ENCODE measurements around the gene ZNF43. TPM values are rescaled to one million over a fixed set of nuclear protein-coding genes. Genes with fewer than 3 reads are reported as not detected.
"Not testable (repeated sequence)": the region's sequence is repeated elsewhere in the genome, so short reads cannot be mapped to it uniquely, and the experiment has no call there.

The ZNF43 gene
- polyA plus RNA-seq, 1 of the 3 experiments (the other 2 are of a cell fraction), result 3.4 TPM

DNA sequence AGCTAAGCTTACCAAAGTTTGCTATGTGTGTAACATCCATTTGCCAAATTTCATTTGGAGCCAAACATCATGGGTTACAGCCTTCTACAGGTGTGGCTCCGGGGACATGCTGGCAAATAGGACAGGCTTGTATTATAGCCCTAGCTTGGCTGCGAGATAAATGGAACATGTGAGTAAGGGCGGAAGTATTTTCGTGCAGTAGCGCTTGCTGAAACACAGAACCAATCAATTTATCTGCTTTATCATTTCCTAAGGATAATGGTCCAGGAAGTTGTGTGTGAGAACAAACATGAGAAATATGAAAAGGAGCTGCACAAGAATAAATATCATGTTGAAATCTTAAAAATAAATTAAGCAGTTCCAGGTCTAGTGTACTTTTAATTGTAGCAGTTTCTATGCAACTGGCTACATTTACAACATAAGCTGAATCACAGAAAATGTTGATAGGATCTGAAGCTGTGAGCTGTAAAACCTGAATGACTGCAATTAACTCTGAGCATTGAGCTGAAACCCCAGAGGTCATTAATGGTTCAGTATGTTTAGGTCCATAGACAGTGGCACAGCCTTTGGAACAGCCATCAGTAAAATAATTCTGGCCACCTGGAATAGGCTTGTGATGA lies 46.4 kb downstream of the ZNF43 start:
- Histone ChIP-seq H3K4me3 (ENCODE audit: low read depth in 2 of 2, low read length in 1 of 2) (no peak overlapping the region), H3K36me3 (replicated peaks in 1 of 2; ENCODE audit: control insufficient read depth in 1 of 2, insufficient read depth in 2 of 2, low read length in 1 of 2) (no peaks in the 10 kb centered on the region), H2AFZ (ENCODE audit: low read depth) (no peak overlapping the region), H3K4me1 (ENCODE audit: control insufficient read depth in 1 of 2, insufficient read depth in 2 of 2, low read depth in 1 of 2, low read length in 1 of 2) (peaks cover 0 to 2% of the 10 kb centered on the region in 2 experiments; a peak in 1 of 4 replicates), H3K9ac (no peak overlapping the region), H3K9me3 (no peaks in the 10 kb centered on the region), H4K20me1 (ENCODE audit: insufficient read depth) (no peaks in the 10 kb centered on the region), H3K9me2 (no peaks in the 10 kb centered on the region), H3K27ac (ENCODE audit: low read depth in 2 of 2, low read length in 1 of 2) (no peak overlapping the region), H3K79me2 (ENCODE audit: insufficient read depth) (no peaks in the 10 kb centered on the region), H3F3A (replicated peaks; ENCODE audit: insufficient read depth) (no peaks in the 10 kb centered on the region), H3K4me2 (no peak overlapping the region), H3K27me3 (ENCODE audit: insufficient read depth) (no peaks in the 10 kb centered on the region)
- DNase-seq, result no peak
- TF ChIP-seq YY1 (IDR thresholded peaks at IDR 0.05; ENCODE audit: low read depth) (no peak), FOXM1 (IDR thresholded peaks at IDR 0.05; ENCODE audit: low read depth) (no peak), TAF1 (IDR thresholded peaks at IDR 0.05; ENCODE audit: borderline replicate concordance, low read depth, low read length) (no peak), RAD21 (IDR thresholded peaks at IDR 0.05; ENCODE audit: low read length) (no peak), EZH2phosphoT487 (IDR thresholded peaks at IDR 0.05; ENCODE audit: borderline replicate concordance, low read depth) (no peak), NFIC (IDR thresholded peaks at IDR 0.05; ENCODE audit: borderline replicate concordance) (no peak), EP300 (IDR thresholded peaks at IDR 0.05; ENCODE audit: borderline replicate concordance in 1 of 2, low read depth in 1 of 2, low read length in 1 of 2) (no peak)
- TF ChIP-seq, protein P1, sequence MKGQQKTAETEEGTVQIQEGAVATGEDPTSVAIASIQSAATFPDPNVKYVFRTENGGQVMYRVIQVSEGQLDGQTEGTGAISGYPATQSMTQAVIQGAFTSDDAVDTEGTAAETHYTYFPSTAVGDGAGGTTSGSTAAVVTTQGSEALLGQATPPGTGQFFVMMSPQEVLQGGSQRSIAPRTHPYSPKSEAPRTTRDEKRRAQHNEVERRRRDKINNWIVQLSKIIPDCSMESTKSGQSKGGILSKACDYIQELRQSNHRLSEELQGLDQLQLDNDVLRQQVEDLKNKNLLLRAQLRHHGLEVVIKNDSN (IDR thresholded peaks at IDR 0.05; ENCODE audit: borderline replicate concordance, low read depth), result no peak
- TF ChIP-seq, protein P2, sequence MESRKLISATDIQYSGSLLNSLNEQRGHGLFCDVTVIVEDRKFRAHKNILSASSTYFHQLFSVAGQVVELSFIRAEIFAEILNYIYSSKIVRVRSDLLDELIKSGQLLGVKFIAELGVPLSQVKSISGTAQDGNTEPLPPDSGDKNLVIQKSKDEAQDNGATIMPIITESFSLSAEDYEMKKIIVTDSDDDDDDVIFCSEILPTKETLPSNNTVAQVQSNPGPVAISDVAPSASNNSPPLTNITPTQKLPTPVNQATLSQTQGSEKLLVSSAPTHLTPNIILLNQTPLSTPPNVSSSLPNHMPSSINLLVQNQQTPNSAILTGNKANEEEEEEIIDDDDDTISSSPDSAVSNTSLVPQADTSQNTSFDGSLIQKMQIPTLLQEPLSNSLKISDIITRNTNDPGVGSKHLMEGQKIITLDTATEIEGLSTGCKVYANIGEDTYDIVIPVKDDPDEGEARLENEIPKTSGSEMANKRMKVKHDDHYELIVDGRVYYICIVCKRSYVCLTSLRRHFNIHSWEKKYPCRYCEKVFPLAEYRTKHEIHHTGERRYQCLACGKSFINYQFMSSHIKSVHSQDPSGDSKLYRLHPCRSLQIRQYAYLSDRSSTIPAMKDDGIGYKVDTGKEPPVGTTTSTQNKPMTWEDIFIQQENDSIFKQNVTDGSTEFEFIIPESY (IDR thresholded peaks at IDR 0.05; ENCODE audit: borderline replicate concordance, low read depth), result no peak
- ChIA-PET POLR2A (no interaction called here), CTCF (interaction anchor here (1.2 kb wide), 1 partner anchor 22 kb away, joined by 3 read pairs; the partner anchor contains the start of gene ZNF100)
- WGBS (ENCODE audit: low lambda C conversion rate), result 23% methylated on average over 5 of the region's 5 CpGs

DNA sequence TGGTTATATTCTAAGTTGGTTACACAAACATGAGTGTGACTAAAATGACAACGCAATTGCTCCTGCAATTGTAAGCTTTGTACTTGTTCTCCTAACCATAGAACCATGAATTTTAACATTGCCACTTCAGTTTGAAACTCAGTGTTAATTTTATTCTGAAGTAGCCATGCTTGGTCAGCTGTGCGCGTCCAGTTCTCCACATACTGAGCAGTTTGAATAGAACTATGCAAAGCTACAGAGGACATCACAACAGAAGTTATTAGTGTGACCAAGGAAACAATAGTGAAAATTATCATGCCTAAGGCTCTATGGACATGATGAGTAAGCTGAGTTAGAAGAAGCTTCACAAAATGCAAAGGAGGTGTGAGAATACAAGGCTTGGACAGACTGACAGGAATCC lies 49.0 kb downstream of the ZNF43 start:
- no peak overlapping the region for H3K27ac ChIP-seq (ENCODE audit: low read depth in 2 of 2, low read length in 1 of 2)
- DNase-seq, result no peak
- no peaks in the 10 kb centered on the region for H3K4me1 ChIP-seq (ENCODE audit: control insufficient read depth in 1 of 2, insufficient read depth in 2 of 2, low read depth in 1 of 2, low read length in 1 of 2)
- no peak for TF ChIP-seq NRF1 (IDR thresholded peaks at IDR 0.05; ENCODE audit: low read depth, low read length)
- no peak for TF ChIP-seq FOSL2 (IDR thresholded peaks at IDR 0.05; ENCODE audit: borderline replicate concordance, low read depth)
- TF ChIP-seq GABPA (IDR thresholded peaks at IDR 0.05; ENCODE audit: low read depth), result no peak
- no peak for TF ChIP-seq POLR2AphosphoS5 (IDR thresholded peaks at IDR 0.05; ENCODE audit: low read depth, low read length)
- TF ChIP-seq ELF1 (IDR thresholded peaks at IDR 0.05), result no peak
- TF ChIP-seq, protein P3, sequence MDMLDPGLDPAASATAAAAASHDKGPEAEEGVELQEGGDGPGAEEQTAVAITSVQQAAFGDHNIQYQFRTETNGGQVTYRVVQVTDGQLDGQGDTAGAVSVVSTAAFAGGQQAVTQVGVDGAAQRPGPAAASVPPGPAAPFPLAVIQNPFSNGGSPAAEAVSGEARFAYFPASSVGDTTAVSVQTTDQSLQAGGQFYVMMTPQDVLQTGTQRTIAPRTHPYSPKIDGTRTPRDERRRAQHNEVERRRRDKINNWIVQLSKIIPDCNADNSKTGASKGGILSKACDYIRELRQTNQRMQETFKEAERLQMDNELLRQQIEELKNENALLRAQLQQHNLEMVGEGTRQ (IDR thresholded peaks at IDR 0.05; ENCODE audit: borderline replicate concordance, low read depth, low read length), result no peak
- H3K9me3 ChIP-seq, result no peaks in the 10 kb centered on the region
- H3K79me2 ChIP-seq (ENCODE audit: insufficient read depth), result no peaks in the 10 kb centered on the region
- H3K27me3 ChIP-seq (ENCODE audit: insufficient read depth), result no peaks in the 10 kb centered on the region
- ChIA-PET CTCF (no interaction called here), POLR2A (no interaction called here)
- H2AFZ ChIP-seq (ENCODE audit: low read depth), result no peak overlapping the region
- no peaks in the 10 kb centered on the region for H4K20me1 ChIP-seq (ENCODE audit: insufficient read depth)
- 67% methylated on average over 3 of the region's 3 CpGs for WGBS (ENCODE audit: low lambda C conversion rate)
- H3K4me3 ChIP-seq (ENCODE audit: low read depth in 2 of 2, low read length in 1 of 2), result no peak overlapping the region
- H3K36me3 ChIP-seq (replicated peaks in 1 of 2; ENCODE audit: control insufficient read depth in 1 of 2, insufficient read depth in 2 of 2, low read length in 1 of 2), result no peaks in the 10 kb centered on the region
- no peak overlapping the region for H3K4me2 ChIP-seq
- H3K9ac ChIP-seq, result no peak overlapping the region
- no peaks in the 10 kb centered on the region for H3F3A ChIP-seq (replicated peaks; ENCODE audit: insufficient read depth)
- H3K9me2 ChIP-seq, result no peaks in the 10 kb centered on the region

DNA sequence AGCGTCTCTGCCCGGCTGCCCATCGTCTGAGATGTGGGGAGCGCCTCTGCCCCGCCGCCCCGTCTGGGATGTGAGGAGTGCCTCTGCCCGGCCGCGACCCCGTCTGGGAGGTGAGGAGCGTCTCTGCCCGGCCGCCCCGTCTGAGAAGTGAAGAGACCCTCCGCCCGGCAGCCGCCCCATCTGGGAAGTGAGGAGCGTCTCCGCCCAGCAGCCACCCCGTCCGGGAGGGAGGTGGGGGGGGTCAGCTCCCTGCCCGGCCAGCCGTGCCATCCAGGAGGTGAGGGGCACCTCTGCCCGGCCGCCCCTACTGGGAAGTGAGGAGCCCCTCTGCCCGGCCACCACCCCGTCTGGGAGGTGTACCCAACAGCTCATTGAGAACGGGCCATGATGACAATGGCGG lies 60.2 kb downstream of the ZNF43 start:
- H4K20me1 ChIP-seq (ENCODE audit: insufficient read depth); CTCF ChIA-PET; H3K4me1 ChIP-seq (ENCODE audit: control insufficient read depth in 1 of 2, insufficient read depth in 2 of 2, low read depth in 1 of 2, low read length in 1 of 2); H2AFZ ChIP-seq (ENCODE audit: low read depth); DNase-seq; H3K9me3 ChIP-seq; H3F3A ChIP-seq (replicated peaks; ENCODE audit: insufficient read depth); H3K9ac ChIP-seq; H3K36me3 ChIP-seq (replicated peaks in 1 of 2; ENCODE audit: control insufficient read depth in 1 of 2, insufficient read depth in 2 of 2, low read length in 1 of 2); H3K27ac ChIP-seq (ENCODE audit: low read depth in 2 of 2, low read length in 1 of 2); H3K79me2 ChIP-seq (ENCODE audit: insufficient read depth); H3K27me3 ChIP-seq (ENCODE audit: insufficient read depth); H3K4me3 ChIP-seq (ENCODE audit: low read depth in 2 of 2, low read length in 1 of 2); H3K9me2 ChIP-seq; H3K4me2 ChIP-seq; POLR2A ChIA-PET: not testable (repeated sequence)
- 76% methylated on average over 7 of the region's 30 CpGs for WGBS (ENCODE audit: low lambda C conversion rate)
